SH-SY5Y (cell line): ENCODE results near the gene GLIPR1L1.

Source experiments
- GATA2 ChIP-seq: IDR thresholded peaks from 2 replicates; pipeline ENCODE4 v1.6.1; 2011; ENCODE audit warnings: mild to moderate bottlenecking, low read depth, low read length
- GATA3 ChIP-seq: IDR thresholded peaks from 2 replicates; pipeline ENCODE4 v1.6.1; 2011; ENCODE audit warnings: low read depth, mild to moderate bottlenecking, low read length, moderate library complexity

DNA sequence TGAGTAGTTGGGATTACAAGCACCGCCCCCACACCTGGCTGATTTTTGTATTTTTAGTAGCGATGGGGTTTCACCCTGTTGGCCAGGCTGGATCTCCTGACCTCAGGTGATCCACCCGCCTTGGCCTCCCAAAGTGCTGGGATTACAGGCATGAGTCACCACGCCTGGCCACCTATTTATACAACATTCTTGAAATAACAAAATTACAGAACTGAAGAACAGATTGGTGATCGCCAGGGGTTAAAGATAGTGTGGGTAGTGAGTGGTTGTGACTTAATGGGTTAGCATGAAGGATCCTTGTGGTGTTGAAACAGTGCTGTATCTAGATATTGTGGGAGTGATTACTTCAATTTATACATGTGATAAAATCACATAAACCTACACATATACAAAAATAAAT, 7.4 kb downstream of the GLIPR1L1 start:
- TF ChIP-seq GATA2: no peak
- TF ChIP-seq GATA3: no peak
